Astrocyte of the spinal cord (primary cell): Measurements from ENCODE around the gene TAOK2.
A peak's percentile ranks its signal among the peaks of the same experiment; 100 is the strongest.
"Not testable (repeated sequence)": the region's sequence is repeated elsewhere in the genome, so short reads cannot be mapped to it uniquely, and the experiment has no call there.

Source experiments
- DNase-seq: peaks from one replicate; pipeline ENCODE4 v3.0.0; 2011; ENCODE audit warnings: low read depth, low spot score
- H3K4me3 ChIP-seq: 2 replicates; pipeline ENCODE4 v1.5.1; 2011; ENCODE audit warnings: low read depth, mild to moderate bottlenecking, low read length, moderate library complexity
- CTCF ChIP-seq: IDR thresholded peaks from 2 replicates; pipeline ENCODE4 v1.5.1; 2012; ENCODE audit warnings: low read depth, mild to moderate bottlenecking, low read length, inconsistent platforms
- in situ Hi-C: cut with HindIII; loops from 2 replicates; pipeline ENCODE4 v1.10.0; 2017; ENCODE audit warnings: low sequenced_read_pairs

Gene TAOK2

GRCh38 chr16:30030841-30031413 lies 57.3 kb downstream of the TAOK2 start, which contains the start of gene TLCD3B:
Gene TLCD3B (minus strand): TSS chr16:30031271. CDS start chr16:30030527, 744 bp downstream.
- in situ Hi-C loops: no loop called here
- no peak within 1 kb of the TSS for H3K4me3 ChIP-seq
- TF ChIP-seq CTCF: no peak
- no peak for DNase-seq

GRCh38 chr16:30031477-30031918 lies 57.8 kb downstream of the TAOK2 start:
- DNase-seq: no peak
- no peak for TF ChIP-seq CTCF
- no peak overlapping the region for H3K4me3 ChIP-seq
- in situ Hi-C loops: no loop called here

- peak; percentile 61 for DNase-seq
- H3K4me3 ChIP-seq: no peak overlapping the region
- TF ChIP-seq CTCF: peak; percentile 80
- in situ Hi-C loops: no loop called here
Measured at GRCh38 chr16:30032083-30032819, 58.6 kb downstream of the TAOK2 start.

- H3K4me3 ChIP-seq: no peak overlapping the region
- TF ChIP-seq CTCF: no peak
- DNase-seq: no peak
- in situ Hi-C loops: no loop called here
Measured at GRCh38 chr16:30033270-30033669, 59.6 kb downstream of the TAOK2 start.

- in situ Hi-C loops: no loop called here
- no peak overlapping the region for H3K4me3 ChIP-seq
- no peak for TF ChIP-seq CTCF
- no peak for DNase-seq
Measured at GRCh38 chr16:30040221-30040620, 66.6 kb downstream of the TAOK2 start.

GRCh38 chr16:30040690-30041089 lies 67.0 kb downstream of the TAOK2 start:
- DNase-seq, H3K4me3 ChIP-seq, in situ Hi-C loops: not testable (repeated sequence)

GRCh38 chr16:30041841-30042240 lies 68.2 kb downstream of the TAOK2 start:
- peak; percentile 57 for DNase-seq
- in situ Hi-C loops: no loop called here
- peak; percentile 39 for TF ChIP-seq CTCF
- no peak overlapping the region for H3K4me3 ChIP-seq
